ENCODE measurements around the gene TSACC. TPM values are rescaled to one million over a fixed set of nuclear protein-coding genes. Genes with fewer than 3 reads are reported as not detected.
A peak's percentile ranks its signal among the peaks of the same experiment; 100 is the strongest.
"Not testable (repeated sequence)": the region's sequence is repeated elsewhere in the genome, so short reads cannot be mapped to it uniquely, and the experiment has no call there.

The TSACC gene
- total RNA-seq, result not detected in 2 replicates
- polyA plus RNA-seq (2012), result 0.98 TPM

GRCh38 chr1:156338180-156338976 is at the start of gene TSACC, which contains the start of gene CCT3:
Gene TSACC (plus strand): TSS chr1:156338526. CDS start chr1:156339758, 1,232 bp downstream.
Gene CCT3 (minus strand): TSS chr1:156338292. CDS start chr1:156338184, 108 bp downstream.
- peak; percentile 100 for DNase-seq (ENCODE audit: low read depth)

DNA sequence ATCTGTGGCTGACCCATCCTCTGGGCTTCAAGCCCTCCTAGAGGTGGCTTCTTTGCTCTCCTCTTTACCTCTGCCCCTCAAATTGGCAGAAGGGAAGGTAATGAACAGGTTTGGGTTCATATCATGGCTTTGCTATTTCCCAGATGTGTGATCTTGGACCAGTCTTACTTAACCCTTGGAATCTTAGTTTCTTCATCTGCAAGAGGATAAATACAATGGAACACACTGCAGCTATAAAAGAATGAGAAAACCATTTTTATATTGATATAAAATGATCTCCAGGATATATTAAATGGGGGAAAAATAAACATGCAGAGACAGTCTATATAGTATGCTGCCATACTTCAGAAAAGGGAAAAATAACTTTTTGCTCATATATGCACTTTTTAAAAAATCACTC is 48.5 kb upstream of the TSACC start:
- no peak for DNase-seq (ENCODE audit: low read depth)

GRCh38 chr1:156291226-156292061 is 46.9 kb upstream of the TSACC start:
- peak; percentile 68 for DNase-seq (ENCODE audit: low read depth)

DNA sequence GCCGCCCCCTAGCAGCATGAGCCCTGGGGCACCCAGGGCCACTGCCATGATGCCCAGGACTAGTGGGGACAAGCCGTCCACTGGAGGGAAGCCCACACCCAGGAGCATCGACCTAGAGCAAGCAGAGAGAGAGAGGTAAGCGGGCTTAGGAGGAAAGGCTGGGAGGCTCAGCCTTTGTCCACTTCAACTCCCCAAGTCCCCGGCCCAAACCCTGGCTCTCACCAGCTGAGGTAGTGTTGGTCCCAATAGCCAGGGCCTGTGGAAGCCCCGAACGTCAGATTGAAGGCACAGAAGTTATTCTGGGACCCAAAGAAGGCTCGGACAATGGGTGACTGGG is 45.3 kb upstream of the TSACC start:
- DNase-seq (ENCODE audit: low read depth), result no peak

DNA sequence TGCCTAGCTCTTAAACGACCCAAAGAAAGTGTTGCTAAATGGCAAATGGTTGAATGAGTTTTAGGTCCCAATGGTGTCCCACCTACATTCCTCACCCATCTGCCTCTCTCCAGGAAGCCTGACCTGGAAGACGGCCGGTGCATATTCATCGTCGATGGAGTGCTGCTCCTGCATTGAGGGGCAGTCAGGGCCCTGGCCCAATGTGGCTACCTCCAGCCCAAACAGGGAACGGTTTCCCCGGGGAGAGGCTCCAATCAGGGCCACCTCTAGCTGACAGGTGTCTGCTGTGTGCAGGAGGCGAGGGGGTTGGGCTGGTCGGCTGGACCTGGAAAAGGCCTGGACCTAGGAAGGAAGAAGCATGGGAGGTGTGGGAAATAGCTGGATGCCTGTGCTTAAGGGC is 44.4 kb upstream of the TSACC start:
- DNase-seq (ENCODE audit: low read depth), result no peak

DNA sequence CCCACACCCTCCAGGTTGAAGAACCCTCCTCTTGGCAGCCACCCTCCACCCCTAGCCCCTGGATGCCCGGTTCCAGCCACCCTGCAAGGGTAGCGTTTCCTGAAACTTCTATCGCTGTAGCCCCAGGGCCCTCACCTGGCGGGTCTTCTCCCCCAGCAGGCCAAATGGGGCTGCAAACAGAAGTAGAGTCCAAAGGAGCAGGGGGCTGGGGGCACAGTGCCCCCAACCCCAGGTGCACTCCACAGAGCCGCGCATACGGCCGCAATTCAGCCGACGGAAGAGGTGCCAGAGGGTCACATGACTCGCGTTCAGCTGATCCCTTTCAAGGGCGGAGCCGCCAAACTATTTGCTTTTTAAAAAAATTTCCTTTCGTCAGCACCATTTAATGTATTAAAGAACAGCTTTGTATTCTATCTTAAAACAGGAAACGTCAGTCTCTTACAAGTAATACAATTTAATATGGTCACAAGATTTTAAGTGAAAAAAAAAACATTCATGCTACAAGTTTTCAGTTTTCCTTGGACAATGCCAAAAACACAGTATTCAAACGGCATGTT is 42.9 kb upstream of the TSACC start, which contains the start of gene GLMP:
Gene GLMP, minus strand, starts transcription at position 289 of the 557 bp plus-strand sequence. Its CDS starts 34 bp downstream, at position 255.
- peak; percentile 49 for DNase-seq (ENCODE audit: low read depth)

- no peak for DNase-seq (ENCODE audit: low read depth)
These were observed 39.4 kb upstream of the TSACC start, which contains the start of gene VHLL for GRCh38 chr1:156298852-156299357. Gene VHLL (minus strand): TSS chr1:156299307. CDS start chr1:156299189, 118 bp downstream.

GRCh38 chr1:156303241-156303640 is 35.1 kb upstream of the TSACC start:
- DNase-seq (ENCODE audit: low read depth), result no peak

GRCh38 chr1:156305215-156305614 is 33.1 kb upstream of the TSACC start:
- DNase-seq (ENCODE audit: low read depth), result no peak

DNA sequence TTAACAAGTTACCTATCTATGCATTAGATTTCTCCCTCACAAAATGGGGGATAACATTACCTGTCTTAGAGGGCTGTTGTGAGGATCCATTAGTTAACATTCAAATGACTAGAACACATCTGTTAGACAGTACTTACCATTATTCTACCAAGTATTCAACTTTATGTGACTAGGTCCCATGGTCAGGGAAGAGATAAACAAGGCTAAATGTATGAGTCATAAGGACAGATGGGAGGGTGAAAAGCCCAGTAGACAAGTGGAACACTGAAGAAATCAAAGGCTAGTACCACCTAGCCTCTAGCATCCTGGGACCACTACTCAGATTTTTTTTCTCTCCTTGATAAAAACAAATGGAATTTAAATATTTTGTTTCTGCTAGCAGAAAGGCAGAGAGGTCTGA is 30.2 kb upstream of the TSACC start:
- DNase-seq (ENCODE audit: low read depth), result no peak

DNA sequence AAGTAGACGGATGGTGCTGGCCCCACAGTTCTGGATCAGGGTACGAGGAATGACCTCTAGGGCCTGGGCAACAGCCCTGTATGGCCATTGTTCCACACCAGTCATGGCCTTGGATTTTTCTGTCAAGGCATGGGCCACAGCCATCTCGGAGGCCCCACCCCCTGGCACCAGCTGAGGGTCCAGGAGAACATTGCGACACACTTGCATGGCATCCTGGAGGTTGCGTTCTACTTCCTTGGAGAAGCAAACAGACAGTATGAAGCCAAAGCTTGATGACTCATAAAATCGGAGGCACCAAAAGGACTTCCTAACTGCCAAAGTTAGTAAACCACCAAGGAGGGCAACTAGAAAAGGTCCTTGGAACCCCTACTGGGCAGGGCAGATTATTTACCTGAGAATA is 27.4 kb upstream of the TSACC start:
- peak; percentile 17 for DNase-seq (ENCODE audit: low read depth)

DNA sequence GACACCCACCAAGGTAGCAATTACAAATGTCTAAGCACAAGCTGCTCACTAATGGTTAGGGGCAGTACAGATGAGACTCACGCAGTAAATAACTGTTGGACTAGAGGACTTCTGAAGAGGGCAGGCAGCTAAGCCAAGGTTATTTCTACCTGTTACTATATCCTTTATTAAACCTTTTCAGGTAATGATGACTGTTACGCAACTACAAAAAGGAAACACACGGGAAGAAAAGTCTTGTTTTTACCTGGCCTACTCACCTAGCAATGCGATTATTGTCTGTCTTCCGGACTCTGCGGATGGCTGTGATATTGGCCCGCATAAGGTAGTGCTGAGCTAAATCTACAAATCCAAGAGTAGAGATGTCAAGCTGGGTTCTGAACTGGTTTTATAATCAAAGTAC is 21.4 kb upstream of the TSACC start:
- DNase-seq (ENCODE audit: low read depth), result no peak

GRCh38 chr1:156319664-156320063 is 18.7 kb upstream of the TSACC start:
- DNase-seq (ENCODE audit: low read depth), result peak; percentile 45

GRCh38 chr1:156320560-156320959 is 17.8 kb upstream of the TSACC start:
- no peak for DNase-seq (ENCODE audit: low read depth)

DNA sequence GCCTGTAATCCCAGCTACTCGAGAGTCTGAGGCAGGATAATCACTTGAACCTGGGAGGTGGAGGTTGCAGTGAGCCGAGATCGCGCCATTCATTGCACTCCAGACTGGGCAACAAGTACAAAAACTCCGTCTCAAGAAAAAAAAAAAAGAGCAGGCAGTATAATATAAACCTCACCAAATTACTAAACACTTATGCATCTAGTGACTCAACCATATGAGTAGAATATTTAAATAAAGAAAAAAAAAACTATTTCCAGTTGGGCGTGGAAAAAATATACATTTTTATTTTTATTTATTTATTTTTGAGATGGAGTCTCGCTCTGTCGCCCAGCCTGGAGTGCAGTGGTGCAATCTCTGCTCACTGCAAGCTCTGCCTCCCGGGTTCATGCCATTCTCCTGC is 15.1 kb upstream of the TSACC start:
- not testable (repeated sequence) for DNase-seq (ENCODE audit: low read depth)

DNA sequence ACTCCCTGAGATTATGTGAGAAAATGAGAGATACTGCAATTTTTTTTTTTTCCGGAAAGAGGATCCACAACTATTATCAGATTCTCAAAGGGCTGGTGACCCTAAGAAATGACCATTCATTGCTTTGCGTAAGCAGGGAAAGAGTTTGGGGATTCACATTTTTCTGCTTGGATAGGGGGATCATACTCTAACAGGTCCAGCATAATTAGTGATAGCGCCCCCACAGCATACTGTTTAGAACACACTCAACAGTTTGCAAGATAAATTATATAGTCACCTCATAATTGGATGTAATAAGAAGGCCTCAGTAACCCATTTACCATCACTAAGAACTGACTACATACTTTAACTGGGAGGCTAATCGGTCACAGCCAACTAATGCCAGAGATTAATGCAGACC is 2.1 kb upstream of the TSACC start:
- DNase-seq (ENCODE audit: low read depth), result no peak

GRCh38 chr1:156337052-156337887 is 1.1 kb upstream of the TSACC start:
- no peak for DNase-seq (ENCODE audit: low read depth)

DNA sequence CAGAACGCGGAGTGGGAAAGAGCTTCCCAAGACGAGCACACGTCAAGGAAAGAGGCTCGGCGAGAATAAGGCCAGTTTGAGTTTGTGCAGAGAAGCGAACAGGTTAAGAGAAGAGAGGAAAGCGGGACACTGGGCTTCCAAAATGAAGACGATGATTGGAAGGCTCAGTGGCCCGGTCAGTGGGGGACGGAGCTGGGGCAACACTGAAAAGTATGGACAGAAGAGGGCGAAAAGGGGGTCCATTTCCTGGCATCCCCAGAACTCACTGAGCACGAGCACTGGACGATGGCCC is 492 bp upstream of the TSACC start:
- DNase-seq (ENCODE audit: low read depth), result no peak

GRCh38 chr1:156342166-156342955 is 4.0 kb downstream of the TSACC start:
- DNase-seq (ENCODE audit: low read depth), result peak; percentile 10

GRCh38 chr1:156344409-156344808 is 6.1 kb downstream of the TSACC start:
- peak; percentile 6 for DNase-seq (ENCODE audit: low read depth)

Measured in myocyte (in vitro differentiated cells).